ENCODE data around the gene DMAC2. TPM values are rescaled to one million over a fixed set of nuclear protein-coding genes. Genes with fewer than 3 reads are reported as not detected.

Gene DMAC2
- total RNA-seq, 1 donor from 2014 or later: 33.3 TPM

- H3K9me3 Mint-ChIP-seq (ENCODE audit: unreplicated experiment): no peaks in the 10 kb centered on the region
- no peak overlapping the region for H3K27ac Mint-ChIP-seq (ENCODE audit: unreplicated experiment)
- TF ChIP-seq CTCF (IDR thresholded peaks at IDR 0.05): no peak
These were observed 32.4 kb downstream of the DMAC2 start for GRCh38 chr19:41407271-41407670.

GRCh38 chr19:41405776-41406175 lies 33.9 kb downstream of the DMAC2 start:
- H3K27ac Mint-ChIP-seq (ENCODE audit: unreplicated experiment): no peak overlapping the region
- H3K4me1 Mint-ChIP-seq (ENCODE audit: unreplicated experiment): peaks cover 5% of the 10 kb centered on the region
- no peaks in the 10 kb centered on the region for H3K9me3 Mint-ChIP-seq (ENCODE audit: unreplicated experiment)
- TF ChIP-seq CTCF (IDR thresholded peaks at IDR 0.05): no peak
- DNase-seq (ENCODE audit: extremely low spot score, unreplicated experiment): no peak
- H3K4me3 Mint-ChIP-seq (ENCODE audit: unreplicated experiment): no peak overlapping the region
- no peaks in the 10 kb centered on the region for H3K27me3 Mint-ChIP-seq (ENCODE audit: unreplicated experiment)
- peaks cover 3% of the 10 kb centered on the region for H3K36me3 Mint-ChIP-seq (ENCODE audit: unreplicated experiment)

More at GRCh38 chr19:41407271-41407670, 32.4 kb downstream of the DMAC2 start:
- DNase-seq (ENCODE audit: extremely low spot score, unreplicated experiment): no peak
- H3K36me3 Mint-ChIP-seq (ENCODE audit: unreplicated experiment): peaks cover 3% of the 10 kb centered on the region
- H3K4me1 Mint-ChIP-seq (ENCODE audit: unreplicated experiment): peaks cover 5% of the 10 kb centered on the region
- H3K27me3 Mint-ChIP-seq (ENCODE audit: unreplicated experiment): no peaks in the 10 kb centered on the region
- H3K4me3 Mint-ChIP-seq (ENCODE audit: unreplicated experiment): no peak overlapping the region

- no peaks in the 10 kb centered on the region for H3K27me3 Mint-ChIP-seq (ENCODE audit: unreplicated experiment)
- H3K36me3 Mint-ChIP-seq (ENCODE audit: unreplicated experiment): peaks cover 3% of the 10 kb centered on the region
- no peak for DNase-seq (ENCODE audit: extremely low spot score, unreplicated experiment)
- no peak overlapping the region for H3K27ac Mint-ChIP-seq (ENCODE audit: unreplicated experiment)
- H3K9me3 Mint-ChIP-seq (ENCODE audit: unreplicated experiment): no peaks in the 10 kb centered on the region
- TF ChIP-seq CTCF (IDR thresholded peaks at IDR 0.05): no peak
- H3K4me1 Mint-ChIP-seq (ENCODE audit: unreplicated experiment): peaks cover 9% of the 10 kb centered on the region
- H3K4me3 Mint-ChIP-seq (ENCODE audit: unreplicated experiment): no peak overlapping the region
These were observed 36.3 kb downstream of the DMAC2 start for GRCh38 chr19:41403181-41403970.

GRCh38 chr19:41402010-41402409 lies 37.7 kb downstream of the DMAC2 start:
- peaks cover 17% of the 10 kb centered on the region for H3K4me1 Mint-ChIP-seq (ENCODE audit: unreplicated experiment)
- no peak for TF ChIP-seq CTCF (IDR thresholded peaks at IDR 0.05)
- no peak overlapping the region for H3K27ac Mint-ChIP-seq (ENCODE audit: unreplicated experiment)
- no peaks in the 10 kb centered on the region for H3K27me3 Mint-ChIP-seq (ENCODE audit: unreplicated experiment)
- H3K9me3 Mint-ChIP-seq (ENCODE audit: unreplicated experiment): no peaks in the 10 kb centered on the region
- no peak overlapping the region for H3K4me3 Mint-ChIP-seq (ENCODE audit: unreplicated experiment)
- peaks cover 3% of the 10 kb centered on the region for H3K36me3 Mint-ChIP-seq (ENCODE audit: unreplicated experiment)
- DNase-seq (ENCODE audit: extremely low spot score, unreplicated experiment): no peak

- Mint-ChIP-seq H3K4me1 (ENCODE audit: unreplicated experiment) (peaks cover 21% of the 10 kb centered on the region), H3K36me3 (ENCODE audit: unreplicated experiment) (peaks cover 3% of the 10 kb centered on the region), H3K4me3 (ENCODE audit: unreplicated experiment) (no peak overlapping the region), H3K27me3 (ENCODE audit: unreplicated experiment) (no peaks in the 10 kb centered on the region), H3K9me3 (ENCODE audit: unreplicated experiment) (no peaks in the 10 kb centered on the region), H3K27ac (ENCODE audit: unreplicated experiment) (no peak overlapping the region)
- DNase-seq (ENCODE audit: extremely low spot score, unreplicated experiment): no peak
- no peak for TF ChIP-seq CTCF (IDR thresholded peaks at IDR 0.05)
These were observed 38.2 kb downstream of the DMAC2 start for GRCh38 chr19:41401483-41401882.

Measured in osteocyte (in vitro differentiated cells).